SU-DHL-6 (cell line): ENCODE results near the gene HERC4.

Experiments used
- H2AFZ ChIP-seq: fragments of 200-600 bp; sonication (generic); 2 replicates; pipeline ENCODE4 v1.6.1; 2014; ENCODE audit warnings: low read depth, mild to moderate bottlenecking, moderate library complexity, mixed read lengths, antibody characterized with exemption, low read length; ENCODE audit not compliant: severe bottlenecking
- H3F3A ChIP-seq: fragments of 200-600 bp; shearing (Covaris generic); 2 replicates; pipeline ENCODE4 v1.6.0; 2016; ENCODE audit warnings: antibody characterized with exemption, mild to moderate bottlenecking; ENCODE audit not compliant: insufficient read depth
- H3K27ac ChIP-seq: fragments of 200-600 bp; sonication (generic); 2 replicates; pipeline ENCODE4 v1.5.1; 2016; ENCODE audit warnings: low read depth, mild to moderate bottlenecking, low read length, moderate library complexity, mixed read lengths
- H3K27me3 ChIP-seq: fragments of 200-600 bp; sonication (generic), shearing (Covaris generic); 2 replicates; pipeline ENCODE4 v1.6.0; 2014; ENCODE audit warnings: mild to moderate bottlenecking, low read length
- H3K36me3 ChIP-seq: fragments of 200-600 bp; sonication (generic); 2 replicates; pipeline ENCODE4 v1.6.1; 2014; ENCODE audit warnings: mild to moderate bottlenecking, low read length, mixed read lengths
- H3K4me2 ChIP-seq: fragments of 300-600, 200-600 bp; shearing (Covaris generic), sonication (generic); 2 replicates; pipeline ENCODE4 v1.6.0; 2014; ENCODE audit warnings: low read length, low read depth, mild to moderate bottlenecking; ENCODE audit not compliant: poor library complexity, severe bottlenecking
- H3K4me3 ChIP-seq: fragments of 200-600 bp; sonication (generic); 2 replicates; pipeline ENCODE4 v1.5.1; 2014; ENCODE audit warnings: antibody characterized with exemption, low read length, mild to moderate bottlenecking, mixed read lengths; ENCODE audit not compliant: insufficient read depth, poor library complexity, severe bottlenecking
- H3K79me2 ChIP-seq: fragments of 200-600 bp; sonication (generic); 2 replicates; pipeline ENCODE4 v1.6.1; 2014; ENCODE audit warnings: mild to moderate bottlenecking, low read length, moderate library complexity; ENCODE audit not compliant: insufficient read depth
- H3K9ac ChIP-seq: fragments of 200-600 bp; sonication (generic); 2 replicates; pipeline ENCODE4 v1.7.0; 2014; ENCODE audit warnings: mild to moderate bottlenecking, low read length
- H3K9me2 ChIP-seq: fragments of 200-600 bp; sonication (generic); replicated peaks from 2 replicates; pipeline ENCODE4 v1.6.1; 2014; ENCODE audit warnings: low read length; ENCODE audit not compliant: insufficient read depth
- H3K9me3 ChIP-seq: fragments of 200-600 bp; sonication (generic); 2 replicates; pipeline ENCODE4 v1.6.1; 2014; ENCODE audit warnings: low read length, mixed read lengths; ENCODE audit not compliant: insufficient read depth
- H4K20me1 ChIP-seq: fragments of 200-600 bp; sonication (generic); 2 replicates; pipeline ENCODE4 v1.6.1; 2014; ENCODE audit warnings: low read depth, mild to moderate bottlenecking, antibody characterized with exemption, low read length, moderate library complexity, mixed read lengths
- EZH2phosphoT487 ChIP-seq: fragments of 200-600 bp; sonication (generic), shearing (Covaris generic); conservative IDR thresholded peaks from 2 replicates; pipeline ENCODE4 v1.6.1; 2018; ENCODE audit warnings: mild to moderate bottlenecking, antibody characterized with exemption, low read length, moderate library complexity, mixed read lengths
- TF ChIP-seq, protein P1 (sequence below): fragments of 200-600 bp; sonication (generic); IDR thresholded peaks from one replicate; pipeline ENCODE4 v1.5.1; 2017; ENCODE audit warnings: antibody characterized with exemption, mild to moderate bottlenecking, low read length, moderate library complexity; ENCODE audit not compliant: insufficient read depth, poor library complexity, severe bottlenecking

HERC4 gene

DNA sequence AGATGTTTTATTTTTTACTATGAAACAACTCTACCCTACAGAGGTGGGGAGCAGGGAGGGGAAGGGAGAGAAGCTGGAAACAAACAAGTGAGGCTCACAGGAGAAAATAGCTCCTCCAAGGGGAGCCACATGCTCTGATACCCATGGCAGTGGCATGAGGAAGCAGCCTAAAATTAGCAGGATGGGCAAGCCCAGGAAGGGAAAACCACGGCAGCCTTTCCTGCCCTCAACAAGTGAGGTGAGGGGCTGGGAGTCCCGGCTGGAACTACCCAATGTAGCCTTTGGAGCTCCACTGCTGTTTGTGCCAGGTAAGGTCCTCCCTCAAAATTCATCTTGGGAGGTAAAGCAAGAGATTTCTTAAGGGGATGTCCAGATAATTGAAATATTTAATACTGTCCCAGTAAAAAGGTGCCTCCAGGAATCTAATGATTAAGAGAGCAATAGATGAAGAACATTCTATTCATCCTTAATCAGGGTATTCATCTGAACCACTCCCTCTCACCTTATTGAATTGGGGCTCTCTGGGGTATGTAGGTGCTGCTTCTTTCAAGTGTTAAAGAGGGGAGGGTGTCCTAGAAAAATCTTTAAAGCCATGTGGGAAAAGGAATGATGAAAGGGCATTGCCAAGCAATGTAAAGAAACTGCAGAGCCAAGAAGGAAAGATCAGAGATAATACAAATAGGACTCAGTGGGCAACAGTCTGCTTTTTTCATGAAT lies 12.8 kb upstream of the HERC4 start:
- Histone ChIP-seq H3K36me3 (no peaks in the 10 kb centered on the region), H3K4me3 (no peak overlapping the region), H3F3A (no peaks in the 10 kb centered on the region), H3K9me2 (no peaks in the 10 kb centered on the region), H3K27ac (no peak overlapping the region), H3K79me2 (no peaks in the 10 kb centered on the region), H2AFZ (no peak overlapping the region), H4K20me1 (no peaks in the 10 kb centered on the region), H3K9me3 (no peaks in the 10 kb centered on the region), H3K27me3 (no peaks in the 10 kb centered on the region), H3K4me2 (no peak overlapping the region), H3K9ac (no peak overlapping the region)
- TF ChIP-seq EZH2phosphoT487 = no peak
- TF ChIP-seq, protein P1, sequence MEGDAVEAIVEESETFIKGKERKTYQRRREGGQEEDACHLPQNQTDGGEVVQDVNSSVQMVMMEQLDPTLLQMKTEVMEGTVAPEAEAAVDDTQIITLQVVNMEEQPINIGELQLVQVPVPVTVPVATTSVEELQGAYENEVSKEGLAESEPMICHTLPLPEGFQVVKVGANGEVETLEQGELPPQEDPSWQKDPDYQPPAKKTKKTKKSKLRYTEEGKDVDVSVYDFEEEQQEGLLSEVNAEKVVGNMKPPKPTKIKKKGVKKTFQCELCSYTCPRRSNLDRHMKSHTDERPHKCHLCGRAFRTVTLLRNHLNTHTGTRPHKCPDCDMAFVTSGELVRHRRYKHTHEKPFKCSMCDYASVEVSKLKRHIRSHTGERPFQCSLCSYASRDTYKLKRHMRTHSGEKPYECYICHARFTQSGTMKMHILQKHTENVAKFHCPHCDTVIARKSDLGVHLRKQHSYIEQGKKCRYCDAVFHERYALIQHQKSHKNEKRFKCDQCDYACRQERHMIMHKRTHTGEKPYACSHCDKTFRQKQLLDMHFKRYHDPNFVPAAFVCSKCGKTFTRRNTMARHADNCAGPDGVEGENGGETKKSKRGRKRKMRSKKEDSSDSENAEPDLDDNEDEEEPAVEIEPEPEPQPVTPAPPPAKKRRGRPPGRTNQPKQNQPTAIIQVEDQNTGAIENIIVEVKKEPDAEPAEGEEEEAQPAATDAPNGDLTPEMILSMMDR = no peak

DNA sequence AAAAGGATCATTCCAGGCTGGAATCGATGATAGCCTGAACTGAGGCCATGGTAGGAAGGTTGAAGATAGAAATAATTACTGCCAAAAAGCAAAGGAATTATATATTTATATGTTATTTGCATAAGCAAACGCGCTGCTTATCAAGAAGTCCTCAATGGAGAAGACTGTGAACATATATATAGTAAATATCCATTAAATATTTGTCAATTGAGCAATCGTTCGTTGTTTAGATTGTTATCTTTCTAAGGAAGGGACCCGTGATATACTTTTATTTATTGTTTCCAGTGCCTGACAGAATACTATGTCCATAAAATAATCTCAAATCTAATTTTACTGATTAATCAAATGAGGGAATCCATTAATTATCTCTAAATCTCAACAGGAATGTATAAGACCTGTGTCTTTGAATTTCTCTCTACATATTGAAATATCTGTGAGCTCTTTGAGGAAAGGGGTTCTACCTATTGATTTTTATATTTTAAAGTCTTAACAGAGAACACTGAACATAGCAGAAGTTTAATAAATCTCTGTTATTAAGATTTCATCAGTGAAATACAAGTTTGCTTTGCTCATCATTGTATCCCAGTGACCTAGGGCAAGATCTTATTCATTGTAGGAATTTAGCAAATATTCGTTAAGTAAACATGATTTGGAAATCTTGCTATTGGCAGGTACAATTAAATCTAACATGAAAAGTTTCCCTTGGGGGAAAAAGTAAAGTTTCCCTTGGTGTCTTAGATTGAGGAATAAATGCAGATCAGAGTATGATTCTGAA lies 12.0 kb upstream of the HERC4 start:
- TF ChIP-seq EZH2phosphoT487 = no peak
- TF ChIP-seq, protein P1 = no peak
- no peaks in the 10 kb centered on the region for H4K20me1 ChIP-seq
- no peaks in the 10 kb centered on the region for H3K79me2 ChIP-seq
- H3K4me2 ChIP-seq = no peak overlapping the region
- H3K36me3 ChIP-seq = no peaks in the 10 kb centered on the region
- no peaks in the 10 kb centered on the region for H3K9me2 ChIP-seq
- no peak overlapping the region for H3K9ac ChIP-seq
- H3K9me3 ChIP-seq = no peaks in the 10 kb centered on the region
- no peak overlapping the region for H2AFZ ChIP-seq
- H3K27ac ChIP-seq = no peak overlapping the region
- no peaks in the 10 kb centered on the region for H3F3A ChIP-seq
- no peak overlapping the region for H3K4me3 ChIP-seq
- no peaks in the 10 kb centered on the region for H3K27me3 ChIP-seq

DNA sequence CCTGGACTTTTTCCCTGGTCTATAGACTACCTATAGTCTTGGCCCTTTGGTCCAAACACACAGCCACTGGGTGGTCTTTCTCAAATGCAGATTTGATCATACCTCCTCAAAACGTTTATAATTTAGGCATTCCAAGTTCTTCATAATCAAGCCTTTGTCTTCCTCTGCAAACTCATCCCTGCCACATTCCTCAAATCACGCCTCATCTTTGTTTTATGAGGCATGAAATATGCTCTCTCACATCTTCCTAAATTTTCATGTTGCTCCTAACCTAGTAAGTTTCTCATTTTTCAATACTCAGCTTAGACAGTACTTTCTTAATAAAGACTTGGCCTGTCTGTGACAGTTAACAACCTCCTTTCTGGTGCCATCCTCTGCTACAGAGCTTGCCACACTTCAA lies 10.9 kb upstream of the HERC4 start:
- Histone ChIP-seq H3K4me3 (no peak overlapping the region), H3K9me3 (no peaks in the 10 kb centered on the region), H3F3A (no peaks in the 10 kb centered on the region), H3K79me2 (no peaks in the 10 kb centered on the region), H4K20me1 (no peaks in the 10 kb centered on the region), H3K4me2 (no peak overlapping the region), H3K9me2 (no peaks in the 10 kb centered on the region), H3K27me3 (no peaks in the 10 kb centered on the region), H3K36me3 (no peaks in the 10 kb centered on the region), H2AFZ (no peak overlapping the region), H3K9ac (no peak overlapping the region), H3K27ac (no peak overlapping the region)
- TF ChIP-seq, protein P1 = no peak
- TF ChIP-seq EZH2phosphoT487 = no peak
